Adrenal gland (tissue), 12 donors: ENCODE data around the gene FFAR2. TPM values are rescaled to one million over a fixed set of nuclear protein-coding genes. Genes with fewer than 3 reads are reported as not detected.

Source experiments
- DNase-seq, 7 donors: peaks; one replicate each; pipeline ENCODE4 v3.0.0-alpha.2; 2019 to 2020
- H3K27ac ChIP-seq, 5 donors: fragments of 200-600 bp; sonication (generic) in 4 of 5; 1 replicate in 3 of 5; 2 replicates in 2 of 5; pipeline versions ENCODE4 v1.5.1 to v1.8.0; 2016 to 2020; ENCODE audit warnings: mild to moderate bottlenecking in 1 of 5
- H3K27me3 ChIP-seq: fragments of 200-600 bp; 2 replicates; pipeline ENCODE4 v1.8.0; 2021
- H3K36me3 ChIP-seq, 2 donors: fragments of 200-600 bp; replicated peaks in 1 of 2; 1 replicate in 1 of 2; 2 replicates in 1 of 2; pipeline versions ENCODE4 v1.5.1 to v1.8.0; 2018 to 2022
- H3K4me1 ChIP-seq, 2 donors: fragments of 200-600 bp; replicated peaks in 1 of 2; 1 replicate in 1 of 2; 2 replicates in 1 of 2; pipeline versions ENCODE4 v1.5.1 to v1.8.0; 2018 to 2021
- H3K4me3 ChIP-seq, 4 donors: fragments of 200-600 bp; sonication (generic) in 3 of 4; one replicate each; pipeline ENCODE4 v1.5.1; 2016 to 2018
- H3K9me3 ChIP-seq, 3 donors: fragments of 200-600 bp; sonication (generic) in 1 of 3; replicated peaks in 1 of 3; 1 replicate in 2 of 3; 2 replicates in 1 of 3; pipeline versions ENCODE4 v1.5.1 to v1.8.0; 2016 to 2021
- POLR2A ChIP-seq, 2 donors: fragments of 450-650 bp; IDR thresholded peaks; one replicate each; pipeline ENCODE4 v1.6.1; 2017; ENCODE audit warnings: antibody characterized with exemption in 2 of 2, mild to moderate bottlenecking in 2 of 2, moderate library complexity in 1 of 2
- WGBS, 4 donors: extraction: QIAGEN DNeasy Blood & Tissue Kit in 2 of 4; methylation state at CpG; one replicate each; pipeline versions ENCODE4 v1.1.5 to v1.1.7; 2013 to 2017; 5-methylcytosine and 5-hydroxymethylcytosine counted together
- intact Hi-C, 2 donors: fragments of 100-400 bp; cut with DNase I; formaldehyde crosslinking; loops; one replicate each; pipeline versions ENCODE4 v1.14.1 to v1.15.0; 2022 to 2023
- polyA plus RNA-seq, 3 donors: library from polyadenylated mRNA; stranded (reverse); fragments of 200-250 nt in 2 of 3; fragments of 350-450 nt in 1 of 3; fragmentation: Illumina TruSeq in 1 of 3; extraction: RNeasy Lipid Tissue Mini Kit (QIAGEN cat#74804) in 1 of 3; gene quantifications; one replicate each; pipeline ENCODE4 v1.2.3, GENCODE V29; 2013 to 2014
- total RNA-seq, 9 donors: library from RNA; depleted of rRNA in 4 of 9; stranded (reverse); fragments of >200 nt in 4 of 9; fragments of 120-200 nt in 1 of 9; fragmentation: NEBNext Ultra II Directional in 1 of 9; extraction: Animal tissue kit (Norgen Biotek cat#: 25700) in 1 of 9; gene quantifications; one replicate each; pipeline versions ENCODE4 v1.1.0 to v1.2.4, GENCODE V29; 2013 to 2023
- TF ChIP-seq, protein P1 (sequence below), 6 experiments: fragments of 450-650 bp in 4 of 6; fragments of 200-600 bp in 2 of 6; sonication (generic) in 1 of 6; IDR thresholded peaks; 1 replicate in 5 of 6; 2 replicates in 1 of 6; pipeline versions ENCODE4 v1.5.1 to v1.8.0; 2016 to 2021; ENCODE audit warnings: antibody characterized with exemption in 6 of 6, mild to moderate bottlenecking in 2 of 6, moderate library complexity in 1 of 6
- donor health status: healthy with polysubstance abuse.
- donor health status: Bipolar disorder and iron deficiency.
- donor health status: DM: yes; HTN: yes; CAD: no.
- donor health status: DM: no; HTN: no; CAD: no.
- donor health status: DM: no; HTN: no; CAD: no.
- donor health status: DM: yes; HTN: yes; CAD: no.

FFAR2 gene
- total and polyA plus RNA-seq, 12 donors, result 0.11 to 0.88 (median 0.37) TPM; not detected in 6

GRCh38 chr19:35429698-35430408, 18.2 kb upstream of the FFAR2 start:
- intact Hi-C loops, result no loop called here

GRCh38 chr19:35430409-35431144, 17.5 kb upstream of the FFAR2 start:
- Histone ChIP-seq H3K27ac (peak overlapping the region in 1 of 5 donors; percentile 36), H3K27me3 (no peaks in the 10 kb centered on the region), H3K4me3 (no peak overlapping the region), H3K9me3 (no peaks in the 10 kb centered on the region), H3K4me1 (peaks cover 0 to 13% of the 10 kb centered on the region in 2 donors), H3K36me3 (no peaks in the 10 kb centered on the region)
- intact Hi-C loops, result no loop called here
- no peak for TF ChIP-seq POLR2A (IDR thresholded peaks at IDR 0.05)
- TF ChIP-seq, protein P1, sequence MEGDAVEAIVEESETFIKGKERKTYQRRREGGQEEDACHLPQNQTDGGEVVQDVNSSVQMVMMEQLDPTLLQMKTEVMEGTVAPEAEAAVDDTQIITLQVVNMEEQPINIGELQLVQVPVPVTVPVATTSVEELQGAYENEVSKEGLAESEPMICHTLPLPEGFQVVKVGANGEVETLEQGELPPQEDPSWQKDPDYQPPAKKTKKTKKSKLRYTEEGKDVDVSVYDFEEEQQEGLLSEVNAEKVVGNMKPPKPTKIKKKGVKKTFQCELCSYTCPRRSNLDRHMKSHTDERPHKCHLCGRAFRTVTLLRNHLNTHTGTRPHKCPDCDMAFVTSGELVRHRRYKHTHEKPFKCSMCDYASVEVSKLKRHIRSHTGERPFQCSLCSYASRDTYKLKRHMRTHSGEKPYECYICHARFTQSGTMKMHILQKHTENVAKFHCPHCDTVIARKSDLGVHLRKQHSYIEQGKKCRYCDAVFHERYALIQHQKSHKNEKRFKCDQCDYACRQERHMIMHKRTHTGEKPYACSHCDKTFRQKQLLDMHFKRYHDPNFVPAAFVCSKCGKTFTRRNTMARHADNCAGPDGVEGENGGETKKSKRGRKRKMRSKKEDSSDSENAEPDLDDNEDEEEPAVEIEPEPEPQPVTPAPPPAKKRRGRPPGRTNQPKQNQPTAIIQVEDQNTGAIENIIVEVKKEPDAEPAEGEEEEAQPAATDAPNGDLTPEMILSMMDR (IDR thresholded peaks at IDR 0.05), result no peak
- no peak for DNase-seq
- 48 to 57% (median 55%) methylated on average over 5 of the region's 5 CpGs for WGBS, 4 donors

More at GRCh38 chr19:35429698-35430408, 18.2 kb upstream of the FFAR2 start:
- H3K4me1 ChIP-seq, result peaks cover 0 to 8% of the 10 kb centered on the region in 2 donors
- no peak for DNase-seq
- 75 to 84% (median 82%) methylated on average over 19 to 21 of the region's 21 CpGs for WGBS, 4 donors
- TF ChIP-seq, protein P1 (IDR thresholded peaks at IDR 0.05), result no peak
- no peak for TF ChIP-seq POLR2A (IDR thresholded peaks at IDR 0.05)
- H3K4me3 ChIP-seq, result no peak overlapping the region
- H3K36me3 ChIP-seq, result no peaks in the 10 kb centered on the region
- H3K9me3 ChIP-seq, result no peaks in the 10 kb centered on the region
- peak overlapping the region in 1 of 5 donors; percentile 36 for H3K27ac ChIP-seq
- H3K27me3 ChIP-seq, result no peaks in the 10 kb centered on the region

DNA sequence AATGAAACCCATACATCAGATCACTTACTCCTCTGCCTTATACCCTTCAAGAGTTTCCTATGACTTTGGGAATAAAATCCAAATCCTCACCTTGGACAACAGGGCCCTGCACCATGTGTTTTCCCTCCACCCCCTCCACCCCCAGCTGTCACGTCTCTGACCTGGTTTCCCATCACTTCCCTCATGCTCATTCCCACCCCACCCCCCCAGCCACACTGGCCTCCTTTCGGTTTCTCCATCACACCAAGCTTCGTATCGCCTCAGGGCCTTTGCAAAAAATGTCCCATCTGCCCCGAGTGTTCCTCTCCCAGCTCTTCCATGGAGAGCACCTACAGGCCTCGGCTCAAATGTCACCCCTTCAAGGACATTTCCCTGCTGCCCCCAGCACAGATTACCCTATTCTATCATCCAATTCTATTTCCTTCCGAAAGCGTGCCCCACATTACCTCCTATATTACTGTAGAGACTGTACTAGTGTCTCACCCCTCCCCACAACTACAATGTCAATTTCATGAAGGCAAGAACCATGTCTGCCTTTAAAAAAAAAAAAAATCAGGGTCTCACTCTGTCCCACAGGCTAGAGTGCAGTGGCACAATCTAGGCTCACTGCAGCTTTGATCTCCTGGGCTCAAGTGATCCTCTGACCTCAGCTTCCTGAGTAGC, 16.8 kb upstream of the FFAR2 start:
- H3K27ac ChIP-seq, result peak overlapping the region in 1 of 5 donors; percentile 14
- no peak overlapping the region for H3K4me3 ChIP-seq
- H3K36me3 ChIP-seq, result no peaks in the 10 kb centered on the region
- intact Hi-C loops, result no loop called here
- H3K27me3 ChIP-seq, result no peaks in the 10 kb centered on the region
- H3K9me3 ChIP-seq, result no peaks in the 10 kb centered on the region
- no peak for DNase-seq
- 75 to 83% (median 76%) methylated on average over 8 of the region's 8 CpGs for WGBS, 4 donors
- TF ChIP-seq, protein P1 (IDR thresholded peaks at IDR 0.05), result no peak
- no peak for TF ChIP-seq POLR2A (IDR thresholded peaks at IDR 0.05)
- peaks cover under 1 to 20% of the 10 kb centered on the region in 2 donors for H3K4me1 ChIP-seq

- WGBS, 4 donors, result 88 to 94% (median 93%) methylated on average over 9 of the region's 9 CpGs
- H3K4me1 ChIP-seq, result peaks cover 11 to 36% of the 10 kb centered on the region in 2 donors
- intact Hi-C loops, result no loop called here
Observed at GRCh38 chr19:35432911-35433310, 15.1 kb upstream of the FFAR2 start.

More at GRCh38 chr19:35432911-35433310, 15.1 kb upstream of the FFAR2 start:
- DNase-seq, result no peak
- H3K27me3 ChIP-seq, result no peaks in the 10 kb centered on the region
- no peaks in the 10 kb centered on the region for H3K36me3 ChIP-seq
- no peak overlapping the region for H3K4me3 ChIP-seq
- no peak overlapping the region for H3K27ac ChIP-seq
- TF ChIP-seq POLR2A (IDR thresholded peaks at IDR 0.05), result no peak
- TF ChIP-seq, protein P1 (IDR thresholded peaks at IDR 0.05), result no peak
- H3K9me3 ChIP-seq, result no peaks in the 10 kb centered on the region
